Transverse colon (tissue), 4 donors: ENCODE results near the gene KRT14. TPM values are rescaled to one million over a fixed set of nuclear protein-coding genes. Genes with fewer than 3 reads are reported as not detected.
"Not testable (repeated sequence)": the region's sequence is repeated elsewhere in the genome, so short reads cannot be mapped to it uniquely, and the experiment has no call there.

ENCODE experiments used
- DNase-seq: peaks from one replicate; pipeline ENCODE4 v3.0.0-alpha.2; 2019
- H3K27ac ChIP-seq, 4 donors: fragments of 200-600 bp; sonication (generic); 2 replicates each; pipeline ENCODE4 v1.5.1; 2016 to 2018; ENCODE audit warnings: inconsistent platforms in 4 of 4
- H3K27me3 ChIP-seq: fragments of 200-600 bp; sonication (generic); 2 replicates; pipeline ENCODE4 v1.5.1; 2017; ENCODE audit warnings: inconsistent platforms
- H3K36me3 ChIP-seq, 4 donors: fragments of 200-600 bp; sonication (generic); 2 replicates each; pipeline ENCODE4 v1.5.1; 2017 to 2019; ENCODE audit warnings: inconsistent platforms in 4 of 4
- H3K4me1 ChIP-seq, 4 donors: fragments of 200-600 bp; sonication (generic); 2 replicates each; pipeline ENCODE4 v1.5.1; 2017 to 2020; ENCODE audit warnings: inconsistent platforms in 4 of 4
- H3K4me3 ChIP-seq, 4 donors: fragments of 200-600 bp; sonication (generic); 1 replicate in 1 of 4; 2 replicates in 3 of 4; pipeline versions ENCODE4 v1.5.1 to v1.6.1; 2017 to 2019; ENCODE audit warnings: inconsistent platforms in 4 of 4
- H3K9me3 ChIP-seq, 2 donors: fragments of 200-600 bp; sonication (generic); 2 replicates each; pipeline ENCODE4 v1.5.1; 2017 to 2019; ENCODE audit warnings: inconsistent platforms in 2 of 2
- EP300 ChIP-seq: sonication (generic); formaldehyde crosslinking; IDR thresholded peaks from one replicate; pipeline ENCODE4 v1.6.1; 2017; ENCODE audit warnings: antibody characterized with exemption, low read depth
- POLR2A ChIP-seq: fragments of 450-650 bp; IDR thresholded peaks from one replicate; pipeline ENCODE4 v1.6.1; 2016; ENCODE audit warnings: antibody characterized with exemption, mild to moderate bottlenecking, moderate library complexity
- POLR2AphosphoS5 ChIP-seq, 3 donors: sonication (generic); formaldehyde crosslinking; IDR thresholded peaks; one replicate each; pipeline ENCODE4 v1.6.1; 2016; ENCODE audit warnings: antibody characterized with exemption in 3 of 3
- WGBS, 2 donors: methylation state at CpG; one replicate each; pipeline ENCODE4 v1.1.5; 2018; ENCODE audit warnings: low coverage in 1 of 2; 5-methylcytosine and 5-hydroxymethylcytosine counted together
- in situ Hi-C, 4 donors: fragments of 200-750 bp; cut with MboI; loops; one replicate each; pipeline versions ENCODE4 v1.15.0 to v1.15.1; 2017; ENCODE audit warnings: low sequenced_read_pairs in 3 of 4, low pct_ligation_motif_present in 1 of 4, low pct_unique_long_range_greater_than_20kb in 1 of 4
- intact Hi-C: fragments of 100-400 bp; cut with DNase I; formaldehyde crosslinking; loops from one replicate; pipeline ENCODE4 v1.15.1; 2023; ENCODE audit warnings: low total_unique reads
- total RNA-seq, 4 donors: library from RNA; depleted of rRNA; stranded (reverse); fragments of >200 nt; gene quantifications; one replicate each; pipeline ENCODE4 v1.1.0, GENCODE V29; 2016
- TF ChIP-seq, protein P1 (sequence below), 5 experiments: fragments of 200-600 bp in 3 of 5; fragments of 450-650 bp in 2 of 5; sonication (generic) in 3 of 5; IDR thresholded peaks; 1 replicate in 2 of 5; 2 replicates in 3 of 5; pipeline ENCODE4 v1.5.1; 2016 to 2017; ENCODE audit warnings: antibody characterized with exemption in 5 of 5, inconsistent platforms in 3 of 5, mild to moderate bottlenecking in 2 of 5, moderate library complexity in 1 of 5

KRT14 gene
- total RNA-seq, 4 donors from 2014 or later: 0.32 to 0.68 TPM; not detected in 2

- H3K27me3 ChIP-seq: peaks cover 6% of the 10 kb centered on the region
- TF ChIP-seq POLR2AphosphoS5 (IDR thresholded peaks at IDR 0.05) (no peak), POLR2A (no peak), EP300 (no peak)
- TF ChIP-seq, protein P1, sequence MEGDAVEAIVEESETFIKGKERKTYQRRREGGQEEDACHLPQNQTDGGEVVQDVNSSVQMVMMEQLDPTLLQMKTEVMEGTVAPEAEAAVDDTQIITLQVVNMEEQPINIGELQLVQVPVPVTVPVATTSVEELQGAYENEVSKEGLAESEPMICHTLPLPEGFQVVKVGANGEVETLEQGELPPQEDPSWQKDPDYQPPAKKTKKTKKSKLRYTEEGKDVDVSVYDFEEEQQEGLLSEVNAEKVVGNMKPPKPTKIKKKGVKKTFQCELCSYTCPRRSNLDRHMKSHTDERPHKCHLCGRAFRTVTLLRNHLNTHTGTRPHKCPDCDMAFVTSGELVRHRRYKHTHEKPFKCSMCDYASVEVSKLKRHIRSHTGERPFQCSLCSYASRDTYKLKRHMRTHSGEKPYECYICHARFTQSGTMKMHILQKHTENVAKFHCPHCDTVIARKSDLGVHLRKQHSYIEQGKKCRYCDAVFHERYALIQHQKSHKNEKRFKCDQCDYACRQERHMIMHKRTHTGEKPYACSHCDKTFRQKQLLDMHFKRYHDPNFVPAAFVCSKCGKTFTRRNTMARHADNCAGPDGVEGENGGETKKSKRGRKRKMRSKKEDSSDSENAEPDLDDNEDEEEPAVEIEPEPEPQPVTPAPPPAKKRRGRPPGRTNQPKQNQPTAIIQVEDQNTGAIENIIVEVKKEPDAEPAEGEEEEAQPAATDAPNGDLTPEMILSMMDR (IDR thresholded peaks at IDR 0.05): no peak
- no peak for DNase-seq
- 75 to 76% methylated on average over 5 to 32 of the region's 33 CpGs for WGBS, 2 donors
- no peaks in the 10 kb centered on the region for H3K9me3 ChIP-seq
- H3K4me3 ChIP-seq: peak within 1 kb of the TSS in 1 of 4 donors; percentile 1
- in situ Hi-C loops: loop anchor here in 1 of 4 donors (25.0 kb wide), 1 partner anchor 712 kb away; no protein-coding TSS in a partner anchor
- H3K36me3 ChIP-seq: no peaks in the 10 kb centered on the region
- intact Hi-C loops: no loop called here
- no peak within 1 kb of the TSS for H3K27ac ChIP-seq
- H3K4me1 ChIP-seq: no peaks in the 10 kb centered on the region
Observed at GRCh38 chr17:41624208-41625101, 37.8 kb upstream of the KRT14 start, which contains the start of gene KRT17. Gene KRT17 (minus strand): TSS chr17:41624575. CDS start chr17:41624509, 66 bp downstream.

- intact Hi-C loops, in situ Hi-C loops, H3K4me1 ChIP-seq, H3K9me3 ChIP-seq, DNase-seq, H3K27me3 ChIP-seq, H3K4me3 ChIP-seq, H3K36me3 ChIP-seq, H3K27ac ChIP-seq: not testable (repeated sequence)
- 52 to 57% methylated on average over 5 to 10 of the region's 10 CpGs for WGBS, 2 donors
Observed at GRCh38 chr17:41623184-41623861, 36.6 kb upstream of the KRT14 start.

DNA sequence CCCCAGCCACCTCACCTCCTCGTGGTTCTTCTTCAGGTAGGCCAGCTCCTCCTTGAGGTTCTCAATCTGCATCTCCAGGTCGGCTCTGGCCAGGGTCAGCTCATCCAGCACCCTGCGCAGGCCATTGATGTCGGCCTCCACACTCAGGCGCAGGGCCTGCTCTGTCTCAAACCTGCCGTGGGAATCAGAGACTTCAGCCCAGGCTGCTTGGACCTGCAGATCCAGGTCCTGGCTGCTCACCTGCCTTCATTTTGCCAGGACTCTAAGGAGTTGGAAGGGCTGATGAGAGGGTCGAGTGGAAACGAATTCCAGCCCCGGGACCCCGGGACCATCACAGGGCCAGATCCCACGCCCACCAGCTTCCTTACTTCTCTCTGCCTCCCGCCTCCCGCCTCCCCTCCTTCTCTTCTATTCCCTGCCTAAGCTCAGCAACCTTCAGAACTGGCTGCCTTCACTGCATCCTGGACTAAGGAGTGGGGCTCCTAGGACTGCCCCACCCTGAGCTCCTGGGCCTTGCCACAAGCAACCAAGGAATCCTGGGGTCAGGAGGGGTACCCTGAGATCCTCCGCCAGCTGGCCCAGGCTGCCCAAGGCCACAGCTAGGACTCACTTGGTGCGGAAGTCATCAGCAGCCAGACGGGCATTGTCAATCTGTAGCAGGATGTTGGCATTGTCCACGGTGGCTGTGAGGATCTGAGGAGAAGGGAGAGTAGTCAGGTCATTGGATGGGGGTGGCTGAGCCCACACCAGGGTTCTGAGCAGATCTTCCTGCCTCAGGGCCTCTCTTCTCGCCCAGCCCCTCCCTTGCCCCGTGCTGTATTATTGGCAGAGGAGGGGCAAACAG, 35.9 kb upstream of the KRT14 start:
- intact Hi-C loops, DNase-seq, H3K36me3 ChIP-seq, in situ Hi-C loops, H3K27ac ChIP-seq, H3K4me3 ChIP-seq, H3K4me1 ChIP-seq, H3K9me3 ChIP-seq, H3K27me3 ChIP-seq: not testable (repeated sequence)
- 73 to 76% methylated on average over 3 to 18 of the region's 19 CpGs for WGBS, 2 donors

- intact Hi-C loops: no loop called here
Observed at GRCh38 chr17:41621916-41622315, 35.2 kb upstream of the KRT14 start.

GRCh38 chr17:41621435-41621817, 34.7 kb upstream of the KRT14 start:
- H3K27me3 ChIP-seq, DNase-seq, H3K36me3 ChIP-seq, intact Hi-C loops, H3K9me3 ChIP-seq, H3K4me1 ChIP-seq, H3K4me3 ChIP-seq, in situ Hi-C loops, H3K27ac ChIP-seq: not testable (repeated sequence)
- 90 to 91% methylated on average over 2 to 11 of the region's 11 CpGs for WGBS, 2 donors

More at GRCh38 chr17:41621916-41622315, 35.2 kb upstream of the KRT14 start:
- Histone ChIP-seq H3K4me3 (no peak overlapping the region), H3K4me1 (no peaks in the 10 kb centered on the region), H3K36me3 (no peaks in the 10 kb centered on the region), H3K9me3 (no peaks in the 10 kb centered on the region), H3K27me3 (peaks cover 6% of the 10 kb centered on the region), H3K27ac (no peak overlapping the region)
- TF ChIP-seq POLR2A (no peak), EP300 (no peak), POLR2AphosphoS5 (IDR thresholded peaks at IDR 0.05) (no peak)
- TF ChIP-seq, protein P1 (IDR thresholded peaks at IDR 0.05): no peak
- DNase-seq: no peak
- 67% methylated on average over 2 of the region's 2 CpGs; no CpG with 5 or more reads in 1 of the 2 donors for WGBS, 2 donors
- in situ Hi-C loops: no loop called here
